GM12865 (cell line): ENCODE measurements around the gene COL6A3.
A peak's percentile ranks its signal among the peaks of the same experiment; 100 is the strongest.

ENCODE experiments used
- DNase-seq: peaks from one replicate; pipeline ENCODE4 v3.0.0; 2010; ENCODE audit warnings: low read depth
- H3K4me3 ChIP-seq: 2 replicates; pipeline ENCODE4 v1.5.1; 2011; ENCODE audit warnings: mild to moderate bottlenecking, low read depth, low read length, control low read depth
- CTCF ChIP-seq: IDR thresholded peaks from 2 replicates; pipeline ENCODE4 v1.5.1; 2011; ENCODE audit warnings: low read length, control low read depth, low read depth, inconsistent platforms; ENCODE audit not compliant: insufficient read depth; ENCODE audit errors: missing control alignments

COL6A3 gene

GRCh38 chr2:237429753-237430152 lies 15.8 kb upstream of the COL6A3 start:
- TF ChIP-seq CTCF, result no peak
- no peak for DNase-seq
- no peak overlapping the region for H3K4me3 ChIP-seq

- DNase-seq, result peak; percentile 77
- no peak for TF ChIP-seq CTCF
- H3K4me3 ChIP-seq, result no peak overlapping the region
Measured at GRCh38 chr2:237427769-237428506, 14.0 kb upstream of the COL6A3 start.

- no peak for TF ChIP-seq CTCF
- no peak for DNase-seq
- no peak overlapping the region for H3K4me3 ChIP-seq
Measured at GRCh38 chr2:237426517-237426916, 12.6 kb upstream of the COL6A3 start.

- TF ChIP-seq CTCF, result no peak
- no peak for DNase-seq
- H3K4me3 ChIP-seq, result no peak overlapping the region
Measured at GRCh38 chr2:237425320-237425719, 11.4 kb upstream of the COL6A3 start.

GRCh38 chr2:237424544-237424943 lies 10.6 kb upstream of the COL6A3 start:
- no peak overlapping the region for H3K4me3 ChIP-seq
- TF ChIP-seq CTCF, result no peak
- DNase-seq, result no peak

- no peak overlapping the region for H3K4me3 ChIP-seq
- no peak for TF ChIP-seq CTCF
- DNase-seq, result no peak
Measured at GRCh38 chr2:237423891-237424290, 9.9 kb upstream of the COL6A3 start.

GRCh38 chr2:237422309-237422708 lies 8.3 kb upstream of the COL6A3 start:
- H3K4me3 ChIP-seq, result no peak overlapping the region
- no peak for DNase-seq
- TF ChIP-seq CTCF, result no peak
